ENCODE measurements around the gene MOG.
A peak's percentile ranks its signal among the peaks of the same experiment; 100 is the strongest.
"Not testable (repeated sequence)": the region's sequence is repeated elsewhere in the genome, so short reads cannot be mapped to it uniquely, and the experiment has no call there.

MOG gene

GRCh38 chr6:29641430-29642148 lies 15.3 kb upstream of the MOG start:
- DNase-seq: peak; percentile 70

- no peak for DNase-seq
These were observed 8.8 kb upstream of the MOG start for GRCh38 chr6:29647927-29648642.

GRCh38 chr6:29649701-29650673 lies 6.9 kb upstream of the MOG start:
- DNase-seq: peak; percentile 99

GRCh38 chr6:29651413-29652197 lies 5.3 kb upstream of the MOG start:
- no peak for DNase-seq

GRCh38 chr6:29652198-29652584 lies 4.7 kb upstream of the MOG start:
- no peak for DNase-seq

- DNase-seq: peak; percentile 58
These were observed 3.3 kb upstream of the MOG start for GRCh38 chr6:29653452-29654038.

- no peak for DNase-seq
These were observed 1.2 kb upstream of the MOG start for GRCh38 chr6:29655658-29656057.

GRCh38 chr6:29656157-29656556 lies 735 bp upstream of the MOG start:
- DNase-seq: no peak

GRCh38 chr6:29661071-29661470 lies 4.2 kb downstream of the MOG start:
- DNase-seq: no peak

GRCh38 chr6:29661502-29662141 lies 4.7 kb downstream of the MOG start:
- DNase-seq: not testable (repeated sequence)

- no peak for DNase-seq
These were observed 6.6 kb downstream of the MOG start for GRCh38 chr6:29663300-29664042.

- DNase-seq: no peak
These were observed 9.3 kb downstream of the MOG start for GRCh38 chr6:29665942-29666825.

GRCh38 chr6:29666826-29667130 lies 9.9 kb downstream of the MOG start:
- DNase-seq: no peak

GRCh38 chr6:29667158-29667557 lies 10.3 kb downstream of the MOG start:
- no peak for DNase-seq

GRCh38 chr6:29671026-29671425 lies 14.1 kb downstream of the MOG start:
- DNase-seq: no peak

GRCh38 chr6:29672116-29672515 lies 15.2 kb downstream of the MOG start:
- not testable (repeated sequence) for DNase-seq

GRCh38 chr6:29673161-29673560 lies 16.3 kb downstream of the MOG start:
- no peak for DNase-seq

GRCh38 chr6:29674008-29674407 lies 17.1 kb downstream of the MOG start:
- DNase-seq: no peak

GRCh38 chr6:29675561-29675960 lies 18.7 kb downstream of the MOG start:
- DNase-seq: no peak

Data from CD4-positive, alpha-beta T cell treated with Interleukin-6 for 4 hours (primary cell).